ENCODE measurements around the gene LUM.

The LUM gene

GRCh38 chr12:91127751-91128150 lies 16.5 kb upstream of the LUM start:
- no peak for DNase-seq (ENCODE audit: low read depth)
- TF ChIP-seq CTCF (conservative IDR thresholded peaks at IDR 0.05; ENCODE audit: low read depth, low read length), result no peak
- H3K4me3 ChIP-seq (ENCODE audit: low read length), result no peak overlapping the region

GRCh38 chr12:91127306-91127705 lies 16.0 kb upstream of the LUM start:
- no peak overlapping the region for H3K4me3 ChIP-seq (ENCODE audit: low read length)
- TF ChIP-seq CTCF (conservative IDR thresholded peaks at IDR 0.05; ENCODE audit: low read depth, low read length), result no peak
- no peak for DNase-seq (ENCODE audit: low read depth)

- no peak for TF ChIP-seq CTCF (conservative IDR thresholded peaks at IDR 0.05; ENCODE audit: low read depth, low read length)
- H3K4me3 ChIP-seq (ENCODE audit: low read length), result no peak overlapping the region
- no peak for DNase-seq (ENCODE audit: low read depth)
Measured at GRCh38 chr12:91126516-91126915, 15.2 kb upstream of the LUM start.

GRCh38 chr12:91123236-91123916 lies 12.1 kb upstream of the LUM start:
- TF ChIP-seq CTCF (conservative IDR thresholded peaks at IDR 0.05; ENCODE audit: low read depth, low read length), result no peak
- H3K4me3 ChIP-seq (ENCODE audit: low read length), result no peak overlapping the region
- no peak for DNase-seq (ENCODE audit: low read depth)

GRCh38 chr12:91120781-91121180 lies 9.5 kb upstream of the LUM start:
- DNase-seq (ENCODE audit: low read depth), result no peak
- TF ChIP-seq CTCF (conservative IDR thresholded peaks at IDR 0.05; ENCODE audit: low read depth, low read length), result no peak

GRCh38 chr12:91119089-91119488 lies 7.8 kb upstream of the LUM start:
- TF ChIP-seq CTCF (conservative IDR thresholded peaks at IDR 0.05; ENCODE audit: low read depth, low read length), result no peak
- no peak overlapping the region for H3K4me3 ChIP-seq (ENCODE audit: low read length)

More at GRCh38 chr12:91120781-91121180, 9.5 kb upstream of the LUM start:
- no peak overlapping the region for H3K4me3 ChIP-seq (ENCODE audit: low read length)

GRCh38 chr12:91113621-91114020 lies 2.3 kb upstream of the LUM start:
- TF ChIP-seq CTCF (conservative IDR thresholded peaks at IDR 0.05; ENCODE audit: low read depth, low read length), result no peak
- no peak overlapping the region for H3K4me3 ChIP-seq (ENCODE audit: low read length)
- no peak for DNase-seq (ENCODE audit: low read depth)

More at GRCh38 chr12:91119089-91119488, 7.8 kb upstream of the LUM start:
- no peak for DNase-seq (ENCODE audit: low read depth)

Measured in retinal pigment epithelial cell (primary cell).